ENCODE data around the gene DNAJC17.

DNA sequence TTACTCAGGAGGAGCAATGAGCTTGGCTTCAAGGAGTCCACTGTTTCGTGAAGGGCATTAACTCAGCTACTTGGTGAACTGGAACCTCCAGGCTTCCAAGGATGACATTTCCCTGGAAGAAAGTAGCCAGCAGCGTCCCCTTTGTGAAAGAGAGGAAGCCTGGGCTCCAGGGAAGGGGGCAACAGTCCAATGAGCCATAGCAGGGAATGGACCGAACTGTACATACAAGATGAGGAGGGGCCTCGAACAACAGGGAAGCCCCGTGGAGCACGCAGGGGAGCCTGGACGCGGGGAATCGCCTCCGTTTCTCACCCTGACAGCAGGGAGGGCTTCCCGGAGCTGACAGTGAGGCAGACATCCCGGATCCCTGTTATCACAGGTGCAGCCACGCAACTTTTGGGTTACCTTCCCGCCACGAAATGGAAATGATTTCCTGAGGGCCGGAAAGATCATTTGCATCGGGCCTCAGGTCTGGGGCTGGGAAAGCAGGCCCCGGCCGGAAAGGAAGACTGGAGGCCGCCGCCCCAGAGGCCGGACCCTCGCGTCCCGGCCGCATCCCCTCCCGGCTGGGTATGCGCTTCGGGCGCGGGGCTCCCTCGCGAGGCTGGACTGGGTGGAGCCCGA is 36.1 kb upstream of the DNAJC17 start:
- TF ChIP-seq, protein P1, sequence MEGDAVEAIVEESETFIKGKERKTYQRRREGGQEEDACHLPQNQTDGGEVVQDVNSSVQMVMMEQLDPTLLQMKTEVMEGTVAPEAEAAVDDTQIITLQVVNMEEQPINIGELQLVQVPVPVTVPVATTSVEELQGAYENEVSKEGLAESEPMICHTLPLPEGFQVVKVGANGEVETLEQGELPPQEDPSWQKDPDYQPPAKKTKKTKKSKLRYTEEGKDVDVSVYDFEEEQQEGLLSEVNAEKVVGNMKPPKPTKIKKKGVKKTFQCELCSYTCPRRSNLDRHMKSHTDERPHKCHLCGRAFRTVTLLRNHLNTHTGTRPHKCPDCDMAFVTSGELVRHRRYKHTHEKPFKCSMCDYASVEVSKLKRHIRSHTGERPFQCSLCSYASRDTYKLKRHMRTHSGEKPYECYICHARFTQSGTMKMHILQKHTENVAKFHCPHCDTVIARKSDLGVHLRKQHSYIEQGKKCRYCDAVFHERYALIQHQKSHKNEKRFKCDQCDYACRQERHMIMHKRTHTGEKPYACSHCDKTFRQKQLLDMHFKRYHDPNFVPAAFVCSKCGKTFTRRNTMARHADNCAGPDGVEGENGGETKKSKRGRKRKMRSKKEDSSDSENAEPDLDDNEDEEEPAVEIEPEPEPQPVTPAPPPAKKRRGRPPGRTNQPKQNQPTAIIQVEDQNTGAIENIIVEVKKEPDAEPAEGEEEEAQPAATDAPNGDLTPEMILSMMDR (IDR thresholded peaks at IDR 0.05; ENCODE audit: poor library complexity), result no peak
- TF ChIP-seq EZH2 (IDR thresholded peaks at IDR 0.05; ENCODE audit: borderline replicate concordance), result no peak
- no peak for TF ChIP-seq EZH2phosphoT487 (IDR thresholded peaks at IDR 0.05; ENCODE audit: low read depth, severe bottlenecking, unreplicated experiment)

Data from hepatocyte (in vitro differentiated cells).